GM18870 (cell line): ENCODE measurements around the gene WDR81.
"Not testable (repeated sequence)": the region's sequence is repeated elsewhere in the genome, so short reads cannot be mapped to it uniquely, and the experiment has no call there.

Source experiments
- ATAC-seq: cut with Tn5 transposase; IDR thresholded peaks from one replicate; pipeline ENCODE4 v1.9.1; 2021; ENCODE audit warnings: moderate library complexity; ENCODE audit not compliant: unreplicated experiment

Gene WDR81

GRCh38 chr17:1753767-1754429, 29.4 kb downstream of the WDR81 start:
- no peak for ATAC-seq

DNA sequence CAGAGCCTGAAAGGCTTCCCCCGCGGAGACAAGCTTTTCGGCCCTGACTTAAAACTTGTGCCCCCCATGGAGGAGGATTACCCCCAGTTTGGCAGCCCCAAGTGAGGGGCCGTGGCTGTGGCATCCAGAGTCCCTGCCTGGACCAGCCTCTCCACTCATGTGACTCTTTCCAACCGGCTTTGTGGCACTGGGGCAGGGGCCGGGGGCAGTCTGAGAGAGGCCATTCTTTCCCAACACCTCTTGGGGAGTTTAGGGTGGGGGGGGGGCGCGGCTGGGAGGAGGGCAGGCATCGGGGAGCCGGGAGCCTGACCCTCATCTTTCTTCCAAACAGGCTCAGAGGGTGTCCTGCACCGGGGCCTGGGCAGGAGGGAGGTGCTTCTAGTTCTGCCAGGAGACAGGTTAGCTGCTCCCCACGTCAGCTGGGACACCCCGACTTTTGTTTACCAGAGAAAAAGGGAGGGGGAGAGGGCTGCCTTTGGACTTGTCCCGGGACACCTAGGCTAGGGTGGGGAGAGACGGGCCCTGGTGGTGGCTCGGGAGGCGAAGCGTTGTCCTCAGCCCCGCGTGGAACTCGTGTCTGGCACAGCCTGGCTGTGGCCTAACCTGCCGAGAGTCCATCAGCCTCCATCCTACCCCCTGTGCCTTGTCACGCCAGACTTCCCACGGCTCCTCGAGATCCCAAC, 30.1 kb downstream of the WDR81 start:
- ATAC-seq, result no peak

GRCh38 chr17:1755252-1755826, 30.8 kb downstream of the WDR81 start:
- ATAC-seq, result no peak

- no peak for ATAC-seq
These were observed 31.3 kb downstream of the WDR81 start for GRCh38 chr17:1755827-1756262.

DNA sequence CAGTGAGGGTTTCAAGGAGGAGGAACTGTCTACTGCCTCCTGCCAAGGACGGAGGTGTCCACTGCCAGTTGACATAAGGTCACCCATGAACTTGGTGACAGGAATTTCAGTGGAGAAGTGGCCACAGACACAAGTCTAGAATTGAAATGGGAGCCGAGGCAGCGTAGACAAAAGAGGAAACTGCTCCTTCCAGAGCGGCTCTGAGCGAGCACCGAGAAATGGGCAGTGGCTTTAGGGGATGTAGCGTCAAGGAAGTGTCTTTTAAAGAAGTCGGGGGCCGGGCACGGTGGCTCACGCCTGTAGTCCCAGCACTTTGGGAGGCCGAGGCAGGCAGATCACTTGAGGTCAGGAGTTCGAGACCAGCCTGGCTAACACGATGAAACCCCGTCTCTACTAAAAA, 34.3 kb downstream of the WDR81 start:
- ATAC-seq, result no peak

GRCh38 chr17:1759529-1759928, 35.0 kb downstream of the WDR81 start:
- ATAC-seq, result no peak

GRCh38 chr17:1762233-1762900, 37.9 kb downstream of the WDR81 start:
- no peak for ATAC-seq

GRCh38 chr17:1762901-1763898, 38.7 kb downstream of the WDR81 start:
- no peak for ATAC-seq

DNA sequence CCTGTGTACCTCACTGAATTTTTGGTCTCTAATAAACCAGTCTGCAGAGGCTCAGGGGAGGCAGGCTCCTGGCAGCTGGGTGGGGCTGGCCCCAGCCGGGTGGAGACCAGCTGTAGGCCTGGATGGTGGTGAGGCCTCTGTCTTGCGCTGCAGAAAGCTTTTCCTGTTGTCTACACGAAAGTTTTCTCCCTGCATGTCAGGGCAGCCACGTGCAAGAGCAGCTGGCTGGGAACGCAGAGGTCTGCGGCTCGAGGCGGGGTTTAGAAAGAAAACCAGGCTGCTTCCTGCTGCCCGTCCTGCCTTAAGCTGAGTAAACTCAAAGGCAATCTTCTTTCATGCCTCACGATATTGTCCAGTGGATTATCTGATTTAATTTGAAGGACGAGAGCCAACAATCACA, 39.8 kb downstream of the WDR81 start:
- no peak for ATAC-seq

DNA sequence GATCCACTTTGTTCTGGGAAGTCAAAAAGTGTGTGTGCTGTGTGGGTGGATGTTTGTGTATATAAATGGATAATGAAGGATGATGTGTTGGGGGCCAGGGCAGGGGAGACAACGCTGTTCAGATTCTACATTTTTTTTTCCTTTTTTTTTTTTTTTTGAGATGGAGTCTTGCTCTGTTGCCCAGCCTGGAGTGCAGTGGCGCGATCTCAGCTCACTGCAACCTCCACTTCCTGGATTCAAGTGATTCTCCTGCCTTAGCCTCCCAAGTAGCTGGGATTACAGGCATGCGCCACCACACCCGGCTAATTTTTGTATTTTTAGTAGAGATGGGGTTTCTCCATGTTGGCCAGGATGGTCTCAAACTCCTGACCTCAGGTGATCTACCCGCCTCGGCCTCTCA, 40.2 kb downstream of the WDR81 start:
- ATAC-seq, result not testable (repeated sequence)

DNA sequence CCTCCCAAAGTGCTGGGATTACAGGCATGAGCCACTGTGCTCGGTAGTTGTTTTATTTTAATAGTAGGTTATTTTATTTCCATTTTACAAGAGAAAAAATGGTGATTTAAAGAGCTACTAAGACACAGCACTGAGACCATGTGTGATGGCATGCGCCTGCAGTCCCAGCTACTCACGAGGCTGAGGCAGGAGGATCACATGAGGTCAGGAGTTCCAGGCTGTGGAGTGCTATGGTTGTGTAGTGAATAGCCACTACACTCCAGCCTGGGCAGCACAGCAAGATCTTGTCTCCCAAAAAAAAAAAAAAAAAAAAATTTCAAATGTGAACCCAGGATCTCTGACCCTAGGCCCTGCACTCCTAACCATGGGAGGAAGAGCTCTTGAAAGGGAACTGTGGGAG, 41.1 kb downstream of the WDR81 start:
- no peak for ATAC-seq

DNA sequence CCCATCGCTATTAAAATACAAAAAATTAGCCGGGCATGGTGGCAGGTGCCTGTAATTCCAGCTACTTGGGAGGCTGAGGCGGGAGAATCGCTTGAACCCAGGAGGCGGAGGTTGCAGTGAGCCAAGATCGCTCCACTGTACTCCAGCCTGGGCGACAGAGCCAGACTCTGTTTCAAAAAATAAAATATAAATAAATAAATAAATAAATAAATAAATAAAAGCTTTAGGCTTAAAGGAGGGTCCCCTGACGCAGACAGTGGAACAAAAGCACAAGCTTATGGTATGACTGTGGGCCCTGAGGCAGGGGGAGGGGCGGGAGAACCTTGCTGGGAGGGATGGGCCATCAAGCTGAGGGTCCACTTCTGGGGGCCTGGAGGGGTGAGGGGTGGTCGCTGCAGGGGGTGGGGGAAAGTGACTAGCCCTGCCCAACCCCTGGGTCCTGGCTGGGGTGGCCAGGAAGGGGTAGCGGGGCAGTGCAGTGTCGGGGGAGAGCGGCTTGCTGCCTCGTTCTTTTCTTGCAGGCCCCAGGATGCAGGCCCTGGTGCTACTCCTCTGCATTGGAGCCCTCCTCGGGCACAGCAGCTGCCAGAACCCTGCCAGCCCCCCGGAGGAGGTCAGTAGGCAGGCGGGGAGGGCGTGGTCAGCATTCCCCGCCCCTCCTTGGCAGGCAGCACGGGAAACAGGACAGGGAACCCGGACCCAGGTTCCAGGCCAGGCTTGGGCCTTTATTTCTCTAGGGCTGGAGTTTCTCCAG, 42.1 kb downstream of the WDR81 start:
- ATAC-seq, result no peak

DNA sequence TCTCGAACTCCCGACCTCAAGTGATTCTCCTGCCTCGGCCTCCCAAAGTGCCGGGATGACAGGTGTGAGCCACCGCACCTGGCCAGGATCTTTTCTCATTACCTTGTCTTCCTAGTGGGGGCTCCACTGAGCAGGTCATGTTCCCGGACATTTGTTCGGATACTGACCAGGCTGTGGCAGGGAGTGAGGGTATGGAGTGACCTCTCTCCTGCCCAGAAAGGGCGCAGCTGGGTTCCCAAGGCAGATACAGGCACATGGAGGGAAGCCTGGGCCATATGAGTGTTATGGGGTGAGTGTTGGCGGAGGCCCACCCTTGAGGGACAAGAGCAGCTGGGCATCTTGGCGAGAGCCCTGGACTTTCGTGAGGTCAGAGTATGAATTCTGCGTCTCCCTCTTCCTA, 42.9 kb downstream of the WDR81 start:
- no peak for ATAC-seq

- no peak for ATAC-seq
These were observed 45.4 kb downstream of the WDR81 start for GRCh38 chr17:1769822-1770477.

- ATAC-seq, result not testable (repeated sequence)
These were observed 48.6 kb downstream of the WDR81 start for GRCh38 chr17:1773000-1773695.

- ATAC-seq, result no peak
These were observed 49.2 kb downstream of the WDR81 start for GRCh38 chr17:1773696-1774181.

DNA sequence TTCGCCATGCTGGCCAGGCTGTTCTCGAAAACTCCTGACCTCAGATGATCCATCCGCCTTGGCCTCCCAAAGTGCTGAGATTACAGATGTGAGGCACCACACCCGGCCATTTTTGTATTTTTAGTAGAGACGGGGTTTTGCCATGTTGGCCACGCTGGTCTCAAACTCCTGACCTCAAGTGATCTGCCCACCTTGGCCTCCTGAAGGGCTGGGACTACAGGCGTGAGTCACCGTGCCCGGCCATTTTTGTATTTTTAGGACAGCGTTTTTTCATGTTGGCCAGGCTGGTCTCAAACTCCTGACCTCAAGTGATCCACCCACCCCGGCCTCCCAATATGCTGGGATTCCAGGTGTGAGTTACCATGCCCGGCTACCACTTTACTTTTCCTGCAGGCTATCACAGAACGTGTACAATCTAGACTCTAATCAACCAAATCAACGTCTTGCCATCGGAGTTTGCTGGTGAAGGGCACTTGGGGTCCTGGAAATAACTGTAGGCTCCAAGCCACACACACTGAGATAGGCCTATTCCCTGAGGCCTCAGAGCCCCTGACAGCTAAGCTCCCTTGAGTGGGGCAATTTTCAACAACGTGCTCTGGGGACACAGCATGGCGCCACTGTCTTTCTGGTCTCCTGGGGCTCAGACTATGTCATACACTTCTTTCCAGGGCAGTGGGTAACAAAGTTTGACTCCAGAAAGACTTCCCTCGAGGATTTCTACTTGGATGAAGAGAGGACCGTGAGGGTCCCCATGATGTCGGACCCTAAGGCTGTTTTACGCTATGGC, 50.1 kb downstream of the WDR81 start:
- ATAC-seq, result no peak

GRCh38 chr17:1776328-1776727, 51.8 kb downstream of the WDR81 start:
- no peak for ATAC-seq
